ENCODE results near the gene TRIM75. TPM values are rescaled to one million over a fixed set of nuclear protein-coding genes. Genes with fewer than 3 reads are reported as not detected.
"Not testable (repeated sequence)": the region's sequence is repeated elsewhere in the genome, so short reads cannot be mapped to it uniquely, and the experiment has no call there.

The TRIM75 gene
- total RNA-seq, 1 donor from 2014 or later, result not detected

DNA sequence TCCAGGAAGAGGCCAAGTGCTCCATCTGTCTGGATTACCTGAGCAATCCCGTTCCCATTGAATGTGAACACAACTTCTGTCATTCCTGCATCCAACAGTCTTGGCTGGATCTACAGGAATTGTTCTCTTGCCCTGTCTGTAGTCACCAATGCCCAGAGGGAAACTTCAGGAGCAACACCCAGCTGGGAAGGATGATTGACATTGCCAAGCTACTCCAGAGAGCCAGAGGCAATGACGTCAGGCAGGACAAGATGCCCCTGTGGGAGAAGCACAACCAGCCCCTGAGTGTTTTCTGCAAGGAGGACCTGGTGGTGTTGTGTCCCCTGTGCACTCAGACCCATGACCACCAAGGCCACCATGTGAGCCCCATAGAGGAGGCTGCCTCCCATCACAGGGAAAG is 43.2 kb upstream of the TRIM75 start:
- FAIRE-seq, result no peak

DNA sequence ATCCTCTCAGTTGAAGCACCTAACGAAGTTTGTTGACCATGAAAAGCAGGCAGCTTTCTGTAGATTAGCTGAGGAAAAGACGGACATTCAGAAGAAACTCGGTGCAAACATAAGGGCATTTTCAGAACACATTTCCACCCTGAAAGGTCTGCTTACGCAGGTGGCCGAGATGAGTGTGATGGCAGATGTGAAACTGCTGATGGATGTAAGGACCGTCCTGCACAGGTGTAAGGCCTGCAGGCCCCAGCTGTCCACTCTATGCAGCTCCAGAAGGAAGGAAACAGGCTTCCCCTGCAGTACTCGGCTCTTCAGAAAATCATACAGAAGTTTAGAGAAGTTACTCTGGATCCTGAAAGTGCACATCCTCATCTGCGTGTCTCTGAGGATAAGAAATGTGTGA is 42.7 kb upstream of the TRIM75 start:
- DNase-seq (ENCODE audit: low read depth) (no peak), FAIRE-seq (no peak)
- Histone ChIP-seq H3K27me3 (ENCODE audit: control insufficient read depth, insufficient read depth, low read length) (no peaks in the 10 kb centered on the region), H3K36me3 (ENCODE audit: control insufficient read depth, insufficient read depth, low read length) (no peaks in the 10 kb centered on the region), H3K4me3 (ENCODE audit: low read depth, low read length) (no peak overlapping the region)
- TF ChIP-seq, protein P1, sequence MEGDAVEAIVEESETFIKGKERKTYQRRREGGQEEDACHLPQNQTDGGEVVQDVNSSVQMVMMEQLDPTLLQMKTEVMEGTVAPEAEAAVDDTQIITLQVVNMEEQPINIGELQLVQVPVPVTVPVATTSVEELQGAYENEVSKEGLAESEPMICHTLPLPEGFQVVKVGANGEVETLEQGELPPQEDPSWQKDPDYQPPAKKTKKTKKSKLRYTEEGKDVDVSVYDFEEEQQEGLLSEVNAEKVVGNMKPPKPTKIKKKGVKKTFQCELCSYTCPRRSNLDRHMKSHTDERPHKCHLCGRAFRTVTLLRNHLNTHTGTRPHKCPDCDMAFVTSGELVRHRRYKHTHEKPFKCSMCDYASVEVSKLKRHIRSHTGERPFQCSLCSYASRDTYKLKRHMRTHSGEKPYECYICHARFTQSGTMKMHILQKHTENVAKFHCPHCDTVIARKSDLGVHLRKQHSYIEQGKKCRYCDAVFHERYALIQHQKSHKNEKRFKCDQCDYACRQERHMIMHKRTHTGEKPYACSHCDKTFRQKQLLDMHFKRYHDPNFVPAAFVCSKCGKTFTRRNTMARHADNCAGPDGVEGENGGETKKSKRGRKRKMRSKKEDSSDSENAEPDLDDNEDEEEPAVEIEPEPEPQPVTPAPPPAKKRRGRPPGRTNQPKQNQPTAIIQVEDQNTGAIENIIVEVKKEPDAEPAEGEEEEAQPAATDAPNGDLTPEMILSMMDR (IDR thresholded peaks at IDR 0.05; ENCODE audit: insufficient read depth, low read length, severe bottlenecking), result no peak

More for the DNA sequence above, 43.2 kb upstream of the TRIM75 start:
- no peak for DNase-seq (ENCODE audit: low read depth)
- TF ChIP-seq, protein P1 (IDR thresholded peaks at IDR 0.05; ENCODE audit: insufficient read depth, low read length, severe bottlenecking), result no peak
- no peaks in the 10 kb centered on the region for H3K27me3 ChIP-seq (ENCODE audit: control insufficient read depth, insufficient read depth, low read length)
- H3K4me3 ChIP-seq (ENCODE audit: low read depth, low read length), result no peak overlapping the region
- H3K36me3 ChIP-seq (ENCODE audit: control insufficient read depth, insufficient read depth, low read length), result no peaks in the 10 kb centered on the region

DNA sequence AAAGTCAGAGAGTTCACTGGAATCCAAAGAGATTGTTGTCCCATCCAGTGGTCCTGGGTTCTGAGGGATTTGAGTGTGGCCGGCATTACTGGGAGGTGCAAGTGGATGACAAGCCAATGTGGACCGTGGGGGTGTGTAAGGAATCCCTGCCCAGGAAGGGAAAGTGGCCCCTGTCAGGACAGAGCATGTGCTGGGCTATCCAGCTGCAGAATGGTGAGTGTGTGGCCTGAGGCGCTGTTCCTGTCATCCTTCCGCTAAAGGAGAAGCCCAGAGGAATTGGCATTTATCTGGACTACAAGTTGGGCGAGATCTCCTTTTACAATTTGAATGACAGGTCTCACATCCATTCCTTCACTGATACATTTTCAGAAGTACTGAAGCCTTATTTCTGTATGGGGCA is 42.3 kb upstream of the TRIM75 start:
- DNase-seq (ENCODE audit: low read depth), result no peak

DNA sequence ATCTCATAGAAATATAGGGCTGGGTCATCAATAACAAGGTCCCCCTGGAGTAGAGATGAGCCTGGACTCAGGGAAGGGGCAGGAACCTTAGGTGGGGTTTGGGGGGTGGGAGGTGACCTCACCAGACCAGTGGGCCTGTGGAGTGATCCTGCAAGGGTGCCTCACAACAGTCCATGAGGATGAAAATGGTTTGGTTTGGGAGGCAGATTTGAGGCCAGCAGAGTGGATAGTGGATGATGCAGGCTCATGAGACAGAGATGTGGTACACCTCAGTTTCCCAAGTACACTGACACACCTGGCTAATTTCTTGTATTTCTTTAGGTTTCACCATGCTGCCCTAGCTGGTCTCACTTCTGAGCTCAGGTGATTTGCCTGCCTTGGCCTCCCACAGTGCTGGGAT is 40.0 kb upstream of the TRIM75 start:
- Histone ChIP-seq H3K27me3 (ENCODE audit: control insufficient read depth, insufficient read depth, low read length) (no peaks in the 10 kb centered on the region), H3K36me3 (ENCODE audit: control insufficient read depth, insufficient read depth, low read length) (no peaks in the 10 kb centered on the region), H3K4me3 (ENCODE audit: low read depth, low read length) (no peak overlapping the region)
- FAIRE-seq (no peak), DNase-seq (ENCODE audit: low read depth) (no peak)
- TF ChIP-seq, protein P1 (IDR thresholded peaks at IDR 0.05; ENCODE audit: insufficient read depth, low read length, severe bottlenecking), result no peak

More for the DNA sequence above, 42.3 kb upstream of the TRIM75 start:
- Histone ChIP-seq H3K36me3 (ENCODE audit: control insufficient read depth, insufficient read depth, low read length) (no peaks in the 10 kb centered on the region), H3K4me3 (ENCODE audit: low read depth, low read length) (no peak overlapping the region), H3K27me3 (ENCODE audit: control insufficient read depth, insufficient read depth, low read length) (no peaks in the 10 kb centered on the region)
- FAIRE-seq, result no peak
- TF ChIP-seq, protein P1 (IDR thresholded peaks at IDR 0.05; ENCODE audit: insufficient read depth, low read length, severe bottlenecking), result no peak

DNA sequence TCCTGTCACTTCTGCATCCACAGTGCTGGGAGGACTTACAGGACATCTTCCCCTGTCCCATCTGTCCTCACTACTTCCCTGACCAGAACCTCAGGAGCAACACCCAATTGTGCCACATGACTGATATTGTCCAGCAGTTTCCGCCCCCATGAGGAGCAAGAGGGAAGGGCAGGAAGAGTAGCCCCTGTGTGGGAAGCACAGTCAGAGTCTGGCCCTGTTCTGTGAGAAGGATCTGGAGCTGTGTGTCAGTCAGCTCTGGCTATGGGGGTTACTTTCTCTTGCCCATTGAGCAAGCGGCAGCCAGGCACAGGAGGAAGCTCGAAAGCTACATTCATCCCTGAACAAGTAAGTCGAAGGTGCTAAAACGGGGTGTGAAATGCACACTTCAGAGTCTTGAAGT is 36.7 kb upstream of the TRIM75 start:
- H3K4me3 ChIP-seq (ENCODE audit: low read depth, low read length), result no peak overlapping the region
- TF ChIP-seq, protein P1 (IDR thresholded peaks at IDR 0.05; ENCODE audit: insufficient read depth, low read length, severe bottlenecking), result no peak
- no peak for DNase-seq (ENCODE audit: low read depth)
- no peaks in the 10 kb centered on the region for H3K27me3 ChIP-seq (ENCODE audit: control insufficient read depth, insufficient read depth, low read length)
- FAIRE-seq, result no peak
- H3K36me3 ChIP-seq (ENCODE audit: control insufficient read depth, insufficient read depth, low read length), result no peaks in the 10 kb centered on the region

DNA sequence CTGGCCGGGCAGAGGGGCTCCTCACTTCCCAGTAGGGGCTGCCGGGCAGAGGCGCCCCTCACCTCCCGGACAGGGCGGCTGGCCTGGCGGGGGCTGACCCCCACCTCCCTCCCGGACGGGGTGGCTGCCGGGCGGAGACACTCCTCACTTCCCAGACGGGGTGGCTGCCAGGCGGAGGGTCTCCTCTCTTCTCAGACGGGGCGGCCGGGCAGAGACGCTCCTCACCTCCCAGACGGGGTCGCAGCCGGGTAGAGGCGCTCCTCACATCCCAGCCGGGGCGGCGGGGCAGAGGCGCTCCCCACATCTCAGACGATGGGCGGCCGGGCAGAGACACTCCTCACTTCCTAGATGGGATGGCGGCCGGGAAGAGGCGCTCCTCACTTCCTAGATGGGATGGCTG is 33.7 kb upstream of the TRIM75 start:
- FAIRE-seq, result not testable (repeated sequence)

DNA sequence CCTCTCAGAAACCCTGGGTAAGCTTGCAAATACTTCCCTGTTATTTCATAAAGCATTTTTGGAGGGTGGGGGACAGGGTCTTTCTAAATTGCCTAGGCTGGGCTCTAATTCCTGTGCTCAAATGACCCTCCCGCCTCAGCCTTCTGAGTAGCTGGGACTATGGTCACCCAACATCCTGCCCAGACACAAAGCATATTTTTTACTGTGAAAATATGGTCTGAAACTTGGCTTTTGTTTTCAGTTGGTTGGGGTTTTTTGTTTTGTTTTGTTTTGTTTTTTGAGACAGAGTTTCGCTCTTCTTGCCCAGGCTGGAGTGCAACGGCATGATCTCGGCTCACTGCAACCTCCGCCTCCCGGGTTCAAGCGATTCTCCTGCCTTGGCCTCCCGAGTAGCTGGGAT is 27.9 kb upstream of the TRIM75 start:
- not testable (repeated sequence) for FAIRE-seq; H3K4me3 ChIP-seq (ENCODE audit: low read depth, low read length); H3K27me3 ChIP-seq (ENCODE audit: control insufficient read depth, insufficient read depth, low read length); H3K36me3 ChIP-seq (ENCODE audit: control insufficient read depth, insufficient read depth, low read length); DNase-seq (ENCODE audit: low read depth)

More for the DNA sequence above, 33.7 kb upstream of the TRIM75 start:
- not testable (repeated sequence) for H3K4me3 ChIP-seq (ENCODE audit: low read depth, low read length); DNase-seq (ENCODE audit: low read depth); H3K36me3 ChIP-seq (ENCODE audit: control insufficient read depth, insufficient read depth, low read length); H3K27me3 ChIP-seq (ENCODE audit: control insufficient read depth, insufficient read depth, low read length)
